Liver (tissue), 9 donors: ENCODE results near the gene UVSSA. TPM values are rescaled to one million over a fixed set of nuclear protein-coding genes. Genes with fewer than 3 reads are reported as not detected.

Experiments used
- DNase-seq: peaks from one replicate; pipeline ENCODE4 v3.0.0-alpha.2; 2017; ENCODE audit warnings: low spot score
- H3K27ac ChIP-seq, 2 donors: one replicate each; pipeline ENCODE4 v1.7.0; 2013; ENCODE audit warnings: inconsistent platforms in 2 of 2, low read length in 2 of 2, control low read depth in 1 of 2, low read depth in 1 of 2, mild to moderate bottlenecking in 1 of 2
- H3K27me3 ChIP-seq, 4 donors: one replicate each; pipeline versions ENCODE4 v1.6.1 to v1.7.0; 2013; ENCODE audit warnings: low read length in 3 of 4, inconsistent platforms in 1 of 4, mild to moderate bottlenecking in 1 of 4, moderate library complexity in 1 of 4; ENCODE audit not compliant: control insufficient read depth in 4 of 4, insufficient read depth in 4 of 4
- H3K36me3 ChIP-seq, 4 donors: one replicate each; pipeline versions ENCODE4 v1.6.1 to v1.7.0; 2013; ENCODE audit warnings: low read length in 3 of 4, mild to moderate bottlenecking in 3 of 4, low read depth in 1 of 4, moderate library complexity in 1 of 4; ENCODE audit not compliant: control insufficient read depth in 4 of 4, insufficient read depth in 3 of 4
- H3K4me1 ChIP-seq, 4 donors: one replicate each; pipeline versions ENCODE4 v1.6.1 to v1.7.0; 2013; ENCODE audit warnings: low read length in 3 of 4, mild to moderate bottlenecking in 3 of 4, moderate library complexity in 1 of 4; ENCODE audit not compliant: control insufficient read depth in 4 of 4, insufficient read depth in 4 of 4
- H3K4me3 ChIP-seq, 3 donors: one replicate each; pipeline versions ENCODE4 v1.6.1 to v1.7.0; 2013; ENCODE audit warnings: low read length in 3 of 3, control low read depth in 1 of 3, low read depth in 1 of 3, mild to moderate bottlenecking in 1 of 3
- H3K9ac ChIP-seq, 2 donors: one replicate each; pipeline ENCODE4 v1.7.0; 2013; ENCODE audit warnings: low read length in 2 of 2, mild to moderate bottlenecking in 2 of 2, moderate library complexity in 2 of 2, control low read depth in 1 of 2, low read depth in 1 of 2
- H3K9me3 ChIP-seq, 4 donors: one replicate each; pipeline versions ENCODE4 v1.6.1 to v1.7.0; 2013; ENCODE audit warnings: low read length in 3 of 4; ENCODE audit not compliant: control insufficient read depth in 4 of 4
- ATF3 ChIP-seq: IDR thresholded peaks from 2 replicates; pipeline ENCODE4 v1.6.1; 2016; ENCODE audit warnings: antibody characterized with exemption
- CTCF ChIP-seq: fragments of 150-350 bp; IDR thresholded peaks from 2 replicates; pipeline ENCODE4 v1.5.1; 2017; ENCODE audit warnings: improper control_type of control experiment, low read depth, low read length; ENCODE audit not compliant: missing input control
- FOXA1 ChIP-seq: IDR thresholded peaks from 2 replicates; pipeline ENCODE4 v1.6.1; 2016; ENCODE audit warnings: antibody characterized with exemption
- FOXA2 ChIP-seq: IDR thresholded peaks from 2 replicates; pipeline ENCODE4 v1.6.1; 2016; ENCODE audit warnings: antibody characterized with exemption
- GABPA ChIP-seq, 2 donors: IDR thresholded peaks in 1 of 2; conservative IDR thresholded peaks in 1 of 2; 2 replicates each; pipeline ENCODE4 v1.6.1; 2016; ENCODE audit warnings: antibody characterized with exemption in 2 of 2, mild to moderate bottlenecking in 1 of 2, moderate library complexity in 1 of 2
- HNF4G ChIP-seq: IDR thresholded peaks from 2 replicates; pipeline ENCODE4 v1.6.1; 2016; ENCODE audit warnings: antibody characterized with exemption
- REST ChIP-seq: IDR thresholded peaks from 2 replicates; pipeline ENCODE4 v1.6.1; 2016; ENCODE audit warnings: antibody characterized with exemption, mild to moderate bottlenecking
- SP1 ChIP-seq: IDR thresholded peaks from 2 replicates; pipeline ENCODE4 v1.6.1; 2018; ENCODE audit warnings: antibody characterized with exemption, mild to moderate bottlenecking
- TAF1 ChIP-seq: conservative IDR thresholded peaks from 2 replicates; pipeline ENCODE4 v1.6.1; 2016; ENCODE audit warnings: antibody characterized with exemption, mild to moderate bottlenecking
- WGBS: extraction: QIAGEN DNeasy Blood & Tissue Kit; methylation state at CpG from one replicate; pipeline ENCODE4 v1.1.7; 2013; 5-methylcytosine and 5-hydroxymethylcytosine counted together
- polyA plus RNA-seq, 2 donors: library from polyadenylated mRNA; stranded (reverse) in 1 of 2; unstranded in 1 of 2; fragments of 200-250 nt in 1 of 2; fragments of >200 nt in 1 of 2; fragmentation: Nextera tagmentation in 1 of 2; extraction: Ambion mirVana in 1 of 2; gene quantifications; one replicate each; pipeline versions ENCODE4 v1.2.1 to v1.2.3, GENCODE V29; 2013 to 2015
- total RNA-seq, 2 donors: library from RNA; depleted of rRNA; stranded (reverse); fragments of >200 nt; gene quantifications; one replicate each; pipeline ENCODE4 v1.2.3, GENCODE V29; 2014
- TF ChIP-seq, protein P1 (sequence below): IDR thresholded peaks from 2 replicates; pipeline ENCODE4 v1.6.1; 2016; ENCODE audit warnings: antibody characterized with exemption
- TF ChIP-seq, protein P2 (sequence below): IDR thresholded peaks from 2 replicates; pipeline ENCODE4 v1.6.1; 2016; ENCODE audit warnings: antibody characterized with exemption
- donor health status: healthy.
- donor health status: healthy.
- donor health status: healthy.
- donor health status: healthy.
- donor health status: healthy.

Gene UVSSA
- total and polyA plus RNA-seq, 4 donors: 2.2 to 18.3 (median 3.6) TPM

DNA sequence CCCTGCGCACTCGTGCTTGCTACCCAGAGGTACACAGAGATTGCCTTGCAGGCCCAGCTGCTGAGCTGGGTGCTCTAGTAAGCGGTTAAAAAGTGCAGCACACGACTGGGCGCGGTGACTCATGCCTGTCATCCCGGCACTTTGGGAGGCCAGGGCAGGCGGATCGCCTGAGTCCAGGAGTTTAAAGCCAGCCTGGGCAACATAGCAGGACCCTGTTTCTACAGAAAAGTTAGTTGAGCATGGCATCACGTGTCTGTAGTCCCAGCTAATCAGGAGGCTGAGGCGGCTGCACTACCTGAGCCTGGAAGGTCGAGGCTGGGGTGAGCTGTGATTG lies 5.5 kb downstream of the UVSSA start (continued):
- TF ChIP-seq CTCF (no peak), SP1 (no peak)

- Histone ChIP-seq H3K9me3 (no peaks in the 10 kb centered on the region), H3K36me3 (peaks cover 4 to 25% (median 8%) of the 10 kb centered on the region in 4 donors)
Observed at GRCh38 chr4:1353186-1354055, 6.4 kb downstream of the UVSSA start.

DNA sequence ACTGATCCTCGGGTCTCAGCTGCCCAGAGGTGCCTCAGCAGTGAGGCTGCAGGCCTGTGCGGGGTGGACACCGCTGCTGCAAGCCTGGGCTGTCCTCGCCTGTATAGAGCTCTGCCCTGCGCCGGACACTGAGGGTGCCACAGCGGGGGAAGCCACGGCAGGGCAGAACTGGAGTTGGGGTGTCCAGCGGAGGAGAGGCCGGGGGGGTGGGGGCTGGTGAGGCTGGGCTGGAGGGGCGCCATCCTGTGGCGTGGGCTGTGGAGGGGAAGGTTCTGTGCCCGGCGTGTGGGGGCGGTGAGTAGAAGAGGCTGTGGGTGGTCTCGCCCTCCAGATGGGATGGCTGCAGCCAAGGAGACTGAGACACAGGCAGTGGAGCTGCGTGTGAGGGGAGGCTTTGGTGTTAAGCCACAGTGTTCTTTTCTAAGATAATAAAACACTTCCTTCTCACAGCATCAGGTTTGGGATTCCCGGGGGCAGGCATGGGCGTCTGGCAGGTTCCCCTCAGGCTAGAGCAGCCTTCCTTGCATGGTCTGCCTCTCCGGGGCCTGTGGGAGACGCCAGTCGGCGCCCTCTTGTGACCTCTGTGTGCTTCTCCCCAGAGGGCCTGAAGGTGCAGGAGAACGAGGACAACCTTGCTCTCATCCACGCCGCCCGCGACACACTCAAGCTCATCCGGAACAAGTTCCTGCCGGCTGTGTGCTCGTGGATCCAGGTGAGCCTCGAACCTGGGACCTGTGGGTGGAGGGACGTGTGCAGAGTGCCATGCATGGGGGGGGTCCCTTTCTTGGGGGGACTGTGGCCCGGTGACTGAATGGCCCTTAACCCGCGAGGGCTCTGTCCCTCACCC lies 7.4 kb downstream of the UVSSA start:
- no peak for DNase-seq
- no peak overlapping the region for H3K9ac ChIP-seq
- H3K4me3 ChIP-seq: no peak overlapping the region
- 94% methylated on average over 36 of the region's 36 CpGs for WGBS
- peaks cover 4 to 29% (median 9%) of the 10 kb centered on the region in 4 donors for H3K36me3 ChIP-seq
- H3K27ac ChIP-seq: no peak overlapping the region
- no peaks in the 10 kb centered on the region for H3K27me3 ChIP-seq
- no peaks in the 10 kb centered on the region for H3K9me3 ChIP-seq
- H3K4me1 ChIP-seq: peaks cover 0 to 2% (median 0%) of the 10 kb centered on the region in 4 donors
- TF ChIP-seq TAF1: no peak
- TF ChIP-seq, protein P1, sequence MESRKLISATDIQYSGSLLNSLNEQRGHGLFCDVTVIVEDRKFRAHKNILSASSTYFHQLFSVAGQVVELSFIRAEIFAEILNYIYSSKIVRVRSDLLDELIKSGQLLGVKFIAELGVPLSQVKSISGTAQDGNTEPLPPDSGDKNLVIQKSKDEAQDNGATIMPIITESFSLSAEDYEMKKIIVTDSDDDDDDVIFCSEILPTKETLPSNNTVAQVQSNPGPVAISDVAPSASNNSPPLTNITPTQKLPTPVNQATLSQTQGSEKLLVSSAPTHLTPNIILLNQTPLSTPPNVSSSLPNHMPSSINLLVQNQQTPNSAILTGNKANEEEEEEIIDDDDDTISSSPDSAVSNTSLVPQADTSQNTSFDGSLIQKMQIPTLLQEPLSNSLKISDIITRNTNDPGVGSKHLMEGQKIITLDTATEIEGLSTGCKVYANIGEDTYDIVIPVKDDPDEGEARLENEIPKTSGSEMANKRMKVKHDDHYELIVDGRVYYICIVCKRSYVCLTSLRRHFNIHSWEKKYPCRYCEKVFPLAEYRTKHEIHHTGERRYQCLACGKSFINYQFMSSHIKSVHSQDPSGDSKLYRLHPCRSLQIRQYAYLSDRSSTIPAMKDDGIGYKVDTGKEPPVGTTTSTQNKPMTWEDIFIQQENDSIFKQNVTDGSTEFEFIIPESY: no peak
- TF ChIP-seq CTCF: no peak
- TF ChIP-seq, protein P2, sequence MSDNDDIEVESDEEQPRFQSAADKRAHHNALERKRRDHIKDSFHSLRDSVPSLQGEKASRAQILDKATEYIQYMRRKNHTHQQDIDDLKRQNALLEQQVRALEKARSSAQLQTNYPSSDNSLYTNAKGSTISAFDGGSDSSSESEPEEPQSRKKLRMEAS: no peak
- no peak for TF ChIP-seq REST
- no peak for TF ChIP-seq ATF3
- no peak for TF ChIP-seq SP1
- TF ChIP-seq HNF4G: no peak

More at GRCh38 chr4:1353186-1354055, 6.4 kb downstream of the UVSSA start:
- H3K4me1 ChIP-seq: peaks cover under 1 to 8% (median under 1%) of the 10 kb centered on the region in 4 donors
- whole genome bisulfite sequencing: 90% methylated on average over 30 of the region's 30 CpGs
- H3K9ac ChIP-seq: no peak overlapping the region
- H3K27me3 ChIP-seq: no peaks in the 10 kb centered on the region
- TF ChIP-seq FOXA1: no peak
- TF ChIP-seq FOXA2: no peak
- no peak for TF ChIP-seq CTCF
- no peak for TF ChIP-seq GABPA (IDR thresholded peaks at IDR 0.05 in 1 of 2, conservative IDR thresholded peaks at IDR 0.05 in 1 of 2)
- no peak for TF ChIP-seq HNF4G
- H3K27ac ChIP-seq: no peak overlapping the region
- no peak for DNase-seq
- H3K4me3 ChIP-seq: no peak overlapping the region
